A172 (cell line): ENCODE measurements around the gene FNDC11. TPM values are rescaled to one million over a fixed set of nuclear protein-coding genes. Genes with fewer than 3 reads are reported as not detected.
"Not testable (repeated sequence)": the region's sequence is repeated elsewhere in the genome, so short reads cannot be mapped to it uniquely, and the experiment has no call there.

ENCODE experiments used
- DNase-seq: peaks from one replicate; pipeline ENCODE4 v3.0.0-alpha.2; 2015; ENCODE audit warnings: low spot score
- total RNA-seq: library from RNA; depleted of rRNA; stranded (reverse); fragments of >200 nt; shearing (Covaris generic); gene quantifications from 2 replicates; pipeline ENCODE4 v1.2.3, GENCODE V29; 2014

The FNDC11 gene
- total RNA-seq, 1 experiment from 2014 or later, result 1.8 TPM

DNA sequence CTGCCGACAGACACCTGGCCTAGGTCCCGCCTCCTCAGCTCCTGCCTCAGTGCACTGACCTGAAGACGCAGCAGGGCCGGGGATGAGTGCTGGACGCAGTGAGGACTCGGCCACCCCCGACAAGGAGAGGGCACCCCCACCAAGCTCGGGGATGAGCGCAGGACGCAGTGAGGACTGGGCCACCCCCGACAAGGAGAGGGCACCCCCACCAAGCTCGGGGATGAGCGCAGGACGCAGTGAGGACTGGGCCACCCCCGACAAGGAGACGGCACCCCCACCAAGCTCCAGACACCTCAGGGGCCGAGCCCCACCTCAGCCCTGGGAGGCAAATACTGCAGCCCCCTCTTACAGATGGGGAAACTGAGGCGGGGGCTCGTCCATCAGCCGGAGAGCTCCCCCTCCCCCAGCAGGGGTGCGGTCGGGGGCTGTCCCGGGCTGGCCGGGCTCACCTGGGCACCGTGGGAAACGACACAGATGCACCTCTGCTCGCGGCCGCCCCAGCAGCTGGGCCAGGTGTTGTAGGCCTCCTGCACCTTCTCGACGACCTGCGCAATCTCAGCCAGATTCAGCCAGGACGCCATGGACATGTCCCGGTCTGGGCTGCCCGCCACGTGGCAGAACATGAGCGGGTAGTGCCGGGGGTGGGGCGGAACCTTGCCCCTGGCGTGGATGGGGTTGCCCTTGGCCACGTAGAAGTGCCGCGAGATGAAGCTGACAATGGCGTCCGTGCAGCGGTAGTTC is 12.6 kb downstream of the FNDC11 start:
- DNase-seq, result no peak

DNA sequence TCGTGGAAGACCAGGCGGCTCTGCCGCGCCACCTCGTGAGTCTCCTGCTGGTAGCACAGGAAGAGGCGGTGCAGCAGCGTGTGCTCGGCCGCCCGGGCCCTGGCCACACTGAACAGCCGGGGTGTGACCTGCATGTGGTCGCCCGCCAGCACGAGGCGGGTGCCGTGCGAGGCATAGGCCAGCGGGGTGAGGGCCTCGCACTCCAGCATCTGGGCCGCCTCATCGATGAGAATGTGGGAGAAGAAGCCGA is 13.1 kb downstream of the FNDC11 start:
- DNase-seq, result no peak

DNA sequence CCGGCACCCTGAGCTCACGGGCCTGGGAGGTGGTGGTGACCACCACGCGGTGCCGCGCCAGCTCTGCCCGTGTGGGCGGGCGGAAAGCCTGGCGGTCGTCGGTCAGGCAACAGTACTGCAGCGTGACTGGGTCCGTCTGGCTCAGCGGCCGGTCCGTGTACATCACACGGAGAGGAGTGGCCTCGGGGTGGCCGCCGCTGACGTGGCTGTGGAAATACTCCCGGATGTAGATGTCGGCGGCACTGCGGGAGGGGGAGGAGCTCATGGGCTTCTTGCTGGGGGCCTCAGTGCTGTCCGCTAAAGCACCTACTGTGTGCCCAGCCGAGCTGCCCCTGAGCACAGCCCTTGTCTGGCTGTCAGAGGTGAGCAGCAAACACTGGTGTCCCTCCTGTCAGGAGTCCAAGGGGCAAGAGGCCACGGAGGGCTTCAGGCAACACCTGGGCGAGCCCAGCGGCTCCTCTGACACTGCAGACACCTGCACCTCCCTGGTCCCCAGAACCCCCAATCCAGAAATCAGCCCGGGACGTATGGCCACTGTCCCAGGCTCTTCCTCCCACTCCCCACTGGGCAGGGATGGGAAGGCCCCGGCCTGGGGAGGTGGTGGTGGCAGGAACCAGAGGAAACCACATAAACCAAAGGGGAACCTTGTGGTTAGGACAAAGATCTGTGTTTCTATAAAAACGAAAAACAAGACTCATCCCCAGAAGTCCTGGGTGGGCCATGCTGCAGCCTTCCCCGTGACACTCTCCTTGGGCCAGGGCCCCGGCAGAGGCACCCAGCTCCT is 13.6 kb downstream of the FNDC11 start:
- peak; percentile 35 for DNase-seq

DNA sequence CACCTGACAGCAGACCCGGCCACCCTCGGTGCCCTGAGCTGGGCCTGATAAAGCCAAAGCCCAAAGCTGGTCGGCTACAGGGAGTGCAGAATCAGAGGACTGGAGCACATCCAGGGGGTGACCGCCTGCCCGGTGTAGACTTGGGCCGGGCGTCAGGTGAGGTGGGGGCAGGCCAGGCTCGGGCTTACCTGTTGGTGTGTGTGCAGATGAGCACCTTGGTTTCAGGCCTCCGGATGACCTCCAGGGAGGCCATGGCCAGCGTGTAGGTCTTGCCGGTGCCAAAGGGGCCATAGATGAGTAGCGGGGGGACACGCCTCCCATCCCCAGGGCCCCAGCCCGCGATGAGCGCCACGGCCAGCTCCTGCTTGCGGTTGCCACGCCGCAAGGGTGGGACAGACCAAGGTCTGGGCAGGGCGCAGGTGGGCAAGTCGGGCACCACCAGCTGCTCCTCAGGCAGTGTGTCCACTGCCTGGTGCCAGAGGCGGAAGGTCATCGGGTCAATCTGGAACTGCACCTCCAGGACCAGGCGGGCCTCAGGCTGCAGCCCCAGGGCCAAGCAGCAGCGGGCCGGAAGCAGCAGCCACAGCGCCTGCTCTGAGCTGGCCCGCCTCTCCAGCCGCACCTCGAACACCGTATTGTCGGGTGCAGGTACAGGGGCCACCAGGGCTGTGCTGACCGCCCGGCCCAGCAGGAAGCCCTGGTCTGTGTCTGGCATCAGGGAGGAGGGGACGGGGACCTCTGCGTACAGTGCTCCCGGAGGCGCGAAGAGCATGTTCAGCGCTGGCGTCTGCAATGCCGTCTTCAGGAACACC is 14.4 kb downstream of the FNDC11 start:
- DNase-seq, result no peak

DNA sequence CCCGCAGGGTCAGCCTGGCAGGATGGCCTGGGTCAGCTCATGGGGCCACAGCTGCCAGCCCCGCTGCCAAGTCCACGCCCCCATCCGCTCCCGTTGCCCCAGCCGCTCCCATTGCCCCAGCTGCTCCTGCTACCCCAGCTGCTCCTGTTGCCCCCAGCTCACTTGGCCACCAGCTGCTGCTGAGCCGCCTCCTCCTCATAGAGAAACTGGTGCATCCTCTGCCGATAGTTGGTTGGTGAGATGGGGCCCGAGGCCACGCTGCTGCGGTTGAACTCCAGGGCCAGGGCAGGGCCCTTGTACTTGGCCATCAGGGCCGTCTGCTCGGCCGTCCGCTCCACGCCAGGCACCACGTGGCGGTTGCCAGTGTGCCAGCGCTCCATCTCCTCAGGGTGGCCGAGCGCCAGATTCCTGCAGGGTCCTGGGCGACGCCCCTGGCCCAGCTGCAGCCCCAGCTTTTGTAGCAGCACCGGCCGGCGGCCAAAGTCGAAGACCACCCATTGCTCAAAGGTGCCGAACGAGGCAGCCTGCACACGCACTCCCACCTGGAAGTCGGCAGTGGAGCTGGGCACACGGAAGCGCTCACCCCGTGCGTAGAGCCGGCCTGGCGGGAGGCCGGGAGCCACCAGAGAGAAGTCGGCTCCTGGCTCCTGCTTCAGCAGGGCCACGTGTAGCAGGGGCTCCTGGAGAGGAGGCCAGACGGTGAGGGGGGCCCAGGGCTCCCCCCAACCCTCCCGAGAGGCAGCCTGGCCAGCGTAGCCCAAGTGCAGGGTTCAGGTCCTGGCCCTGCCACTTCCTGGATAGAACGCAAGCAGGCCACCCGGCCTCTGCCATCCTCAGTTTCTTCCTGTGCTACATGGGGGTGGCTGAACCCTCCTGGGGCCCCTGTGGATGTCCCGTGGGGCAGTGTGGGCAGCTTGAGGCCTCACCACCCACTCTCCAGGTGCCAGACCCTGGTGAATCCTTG is 15.3 kb downstream of the FNDC11 start:
- no peak for DNase-seq

DNA sequence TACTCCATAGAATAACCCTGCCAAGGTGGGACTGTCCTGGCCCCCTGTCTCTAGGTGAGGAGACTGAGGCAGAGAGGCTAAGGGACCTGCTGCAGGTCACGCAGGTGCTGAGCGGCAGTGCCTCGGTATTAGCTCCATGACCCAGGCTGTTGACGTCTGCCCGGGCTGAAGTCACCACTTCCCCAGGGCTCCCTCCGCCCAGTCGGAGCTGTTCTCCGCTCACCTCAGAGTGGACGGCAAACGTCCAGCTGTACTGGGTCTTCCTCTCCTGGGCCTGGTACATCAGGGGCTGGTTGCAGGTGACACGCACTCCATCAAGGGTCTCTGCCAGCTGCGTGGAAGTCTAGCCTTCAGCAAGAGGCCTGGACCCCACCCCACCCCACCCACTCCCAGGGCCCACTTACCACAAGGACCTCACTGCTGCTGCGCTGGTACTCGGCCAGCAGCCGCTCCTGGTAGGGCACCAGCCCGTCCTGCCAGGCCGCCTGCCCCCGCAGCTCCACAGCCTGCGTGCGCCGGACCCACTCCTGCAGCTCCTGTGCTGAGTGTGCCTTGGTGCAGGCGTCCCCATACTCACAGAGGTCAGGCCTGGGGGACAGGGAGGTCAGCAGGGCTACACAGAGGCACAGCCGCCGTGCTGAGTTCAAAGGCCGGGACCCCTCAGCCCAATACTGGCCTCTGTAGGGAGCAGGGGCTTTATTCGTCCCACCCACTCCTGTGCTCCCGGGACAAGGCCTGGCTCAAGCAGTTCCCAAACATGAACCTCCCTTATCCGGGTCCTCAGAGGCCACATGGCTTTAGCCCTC is 16.5 kb downstream of the FNDC11 start:
- DNase-seq, result no peak

DNA sequence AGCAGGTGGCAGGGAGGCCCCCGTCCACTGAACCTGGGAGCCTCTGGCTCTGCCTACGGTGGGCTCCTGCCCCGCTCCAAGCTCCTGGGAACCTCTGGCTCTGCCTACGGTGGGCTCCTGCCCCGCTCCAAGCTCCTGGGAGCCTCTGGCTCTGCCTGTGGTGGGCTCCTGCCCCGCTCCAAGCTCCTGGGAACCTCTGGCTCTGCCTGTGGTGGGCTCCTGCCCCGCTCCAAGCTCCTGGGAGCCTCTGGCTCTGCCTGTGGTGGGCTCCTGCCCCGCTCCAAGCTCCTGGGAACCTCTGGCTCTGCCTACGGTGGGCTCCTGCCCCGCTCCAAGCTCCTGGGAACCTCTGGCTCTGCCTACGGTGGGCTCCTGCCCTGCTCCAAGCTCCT is 17.1 kb downstream of the FNDC11 start:
- DNase-seq, result not testable (repeated sequence)

DNA sequence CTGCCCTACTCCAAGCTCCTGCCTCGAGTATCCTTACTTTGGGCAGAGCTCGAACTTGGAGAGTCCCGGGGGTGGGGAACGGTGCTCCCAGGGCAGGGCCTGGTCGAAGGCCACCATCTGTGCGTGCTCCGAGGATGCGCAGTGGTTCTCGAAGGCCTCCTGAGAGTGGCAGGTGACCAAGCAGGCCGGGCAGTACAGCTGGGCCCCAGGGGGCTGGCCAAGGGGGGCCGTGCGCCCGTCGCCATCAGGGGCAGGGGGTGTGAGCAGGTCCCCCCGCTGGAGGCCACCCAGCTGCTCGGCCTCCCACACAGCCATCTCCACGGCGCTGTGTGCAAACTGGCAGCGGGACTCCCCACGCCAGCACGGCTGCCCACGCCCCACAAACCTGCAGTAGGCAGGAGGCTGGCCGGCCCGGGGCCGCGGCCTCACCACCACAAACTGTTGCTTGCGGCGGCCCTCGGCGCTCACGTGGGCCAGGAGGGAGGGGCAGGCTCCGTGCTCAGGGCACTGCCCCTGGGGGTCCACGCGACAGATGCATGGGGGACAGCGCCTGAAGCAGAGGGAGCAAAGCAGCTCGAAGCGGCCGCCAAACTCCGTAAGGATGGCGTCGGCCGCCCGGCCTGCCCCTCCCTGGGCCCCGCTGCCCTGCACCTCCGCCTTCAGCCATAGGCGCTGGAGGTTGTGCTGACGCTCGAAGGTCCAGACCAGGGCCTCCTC is 18.3 kb downstream of the FNDC11 start:
- no peak for DNase-seq

DNA sequence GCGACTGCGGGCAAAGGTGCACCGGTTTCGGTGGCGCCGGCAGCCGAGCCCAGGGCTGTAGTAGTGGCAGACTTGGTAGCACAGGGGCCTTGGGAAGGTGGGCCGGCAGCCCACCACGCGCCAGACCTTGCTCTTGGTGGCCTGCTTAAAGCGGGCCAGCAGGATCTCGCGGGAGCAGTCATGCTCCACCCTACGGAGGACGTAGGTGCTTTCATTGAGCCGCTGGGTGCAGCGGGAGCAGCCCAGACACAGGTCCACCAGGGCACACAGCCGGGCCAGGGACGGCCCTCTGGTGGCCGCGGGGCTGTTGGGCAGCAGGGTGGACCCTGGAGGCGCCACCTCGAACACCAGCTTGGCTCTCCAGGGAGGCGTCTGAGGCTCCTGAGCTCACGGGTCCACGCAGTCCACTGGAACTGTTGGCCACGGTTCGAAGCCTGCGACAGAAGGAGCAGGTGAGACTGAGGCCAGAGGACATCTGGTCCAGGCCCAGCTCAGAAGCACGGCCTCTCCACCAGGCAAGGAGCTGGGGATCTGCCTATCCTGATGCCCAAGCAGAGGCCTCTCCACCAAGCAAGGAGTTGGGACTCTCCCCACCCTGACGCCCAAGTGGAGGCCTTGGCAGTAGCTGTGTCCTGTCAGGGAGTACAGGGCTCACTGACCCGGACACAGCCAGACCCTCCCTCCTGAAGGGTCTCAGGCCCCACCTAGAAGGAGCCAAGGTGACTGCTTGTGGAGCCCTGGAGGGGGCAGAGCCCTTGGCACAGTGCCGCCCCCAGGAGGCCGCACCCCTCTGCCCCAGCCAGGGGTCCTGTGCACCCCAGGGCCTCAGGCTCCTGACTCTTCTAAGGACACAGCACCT is 19.1 kb downstream of the FNDC11 start:
- DNase-seq, result no peak

DNA sequence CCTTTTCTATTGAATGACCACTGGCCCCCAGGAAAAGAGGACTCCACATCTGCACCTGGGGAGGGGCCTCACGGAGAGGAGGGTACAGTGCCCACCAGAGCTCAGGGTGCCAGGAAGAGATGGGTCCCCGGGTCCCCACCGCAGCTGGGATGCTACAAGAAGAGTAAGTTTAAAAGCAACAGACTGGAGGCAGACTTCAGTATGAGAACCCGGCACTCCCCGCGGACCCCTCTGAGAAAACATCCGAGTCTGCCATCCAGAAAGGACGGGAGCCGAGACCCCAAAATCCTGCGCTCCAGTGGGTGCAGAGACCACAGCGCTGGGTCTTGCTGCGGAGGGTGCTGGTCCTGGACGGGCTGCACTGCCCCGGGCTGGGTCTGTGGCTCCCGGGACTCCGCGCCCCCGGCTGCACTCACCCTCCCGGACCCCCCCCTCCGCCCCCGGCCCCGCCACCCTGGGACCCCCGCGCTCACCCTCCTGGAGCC is 19.7 kb downstream of the FNDC11 start:
- DNase-seq, result no peak

DNA sequence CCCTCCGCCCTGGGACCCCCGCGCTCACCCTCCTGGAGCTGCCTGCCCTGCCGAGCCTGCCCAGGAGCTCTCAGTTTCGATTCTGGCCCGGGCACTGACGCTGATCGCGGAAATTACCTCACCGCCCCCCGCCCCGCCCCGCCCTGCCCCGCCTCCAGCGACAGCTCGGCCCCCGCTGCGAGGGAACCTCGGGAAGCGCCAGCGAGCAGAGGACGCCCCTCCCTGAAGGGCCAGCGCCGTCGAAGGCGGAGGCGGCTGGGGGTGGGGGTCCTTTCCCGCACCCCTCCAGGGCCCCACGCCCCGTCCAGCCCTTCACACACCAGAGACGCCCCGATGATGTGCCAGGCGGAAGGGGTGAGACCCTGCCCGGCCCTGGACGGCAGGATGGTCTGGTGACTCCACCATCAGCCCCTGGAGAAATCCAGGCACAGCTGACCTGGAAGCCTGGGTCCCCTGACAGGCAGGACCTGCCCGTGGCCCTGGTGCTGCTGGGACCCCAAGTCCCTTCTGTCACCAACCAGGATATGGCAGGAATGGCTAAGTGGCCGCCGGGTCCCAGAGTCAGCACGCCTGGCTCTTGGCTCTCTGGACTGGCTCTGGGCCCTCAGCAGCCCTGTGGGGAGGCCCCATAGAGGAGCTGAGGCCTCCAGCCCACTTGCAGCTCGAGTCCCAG is 20.3 kb downstream of the FNDC11 start, which contains the start of gene HELZ2:
HELZ2 (minus strand) TSS at position 84 of the 673 bp plus-strand sequence. CDS start 1,854 bp downstream, outside the sequence.
- peak; percentile 63 for DNase-seq

DNA sequence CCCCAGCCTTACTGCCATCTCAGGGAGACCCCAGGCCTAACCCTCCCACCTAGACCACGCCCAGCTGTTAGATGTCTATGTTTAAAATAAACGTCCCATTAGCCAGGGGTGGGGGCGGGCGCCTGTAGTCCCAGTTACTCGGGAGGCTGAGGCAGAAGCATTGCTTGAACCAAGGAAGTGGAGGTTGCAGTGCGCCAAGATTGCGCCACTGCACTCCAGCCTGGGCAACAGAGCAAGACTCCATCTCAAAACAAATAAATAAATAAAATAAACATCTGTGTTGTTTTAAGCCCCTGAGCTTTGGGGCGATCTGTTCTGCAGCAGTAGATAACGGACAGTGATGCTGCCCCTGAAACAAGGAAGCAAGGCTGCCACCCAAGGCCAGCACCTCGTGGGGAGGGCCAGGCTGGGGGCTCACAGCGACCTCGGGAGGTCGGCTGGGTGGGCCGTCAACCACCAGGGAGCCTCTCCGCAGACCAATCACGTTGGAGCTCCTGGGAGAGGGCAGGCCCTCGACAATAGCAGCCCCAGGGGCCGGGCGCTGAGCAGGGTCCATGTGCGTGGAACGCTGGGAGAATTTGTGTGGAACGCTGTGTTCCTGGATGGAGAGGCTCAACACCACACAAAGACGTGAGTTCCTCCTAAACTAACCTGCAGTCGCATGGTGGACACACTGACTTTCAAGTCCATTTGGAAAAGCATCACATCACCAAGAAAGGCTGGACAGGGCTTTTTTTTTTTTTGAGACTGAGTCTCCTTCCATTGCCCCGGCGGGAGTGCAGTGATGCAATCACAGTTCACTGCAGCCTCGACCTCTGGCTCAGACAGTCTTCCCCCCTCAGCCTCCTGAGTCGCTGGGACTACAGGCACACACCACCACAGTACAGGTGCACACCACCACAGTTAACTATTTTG is 21.1 kb downstream of the FNDC11 start:
- DNase-seq, result no peak

DNA sequence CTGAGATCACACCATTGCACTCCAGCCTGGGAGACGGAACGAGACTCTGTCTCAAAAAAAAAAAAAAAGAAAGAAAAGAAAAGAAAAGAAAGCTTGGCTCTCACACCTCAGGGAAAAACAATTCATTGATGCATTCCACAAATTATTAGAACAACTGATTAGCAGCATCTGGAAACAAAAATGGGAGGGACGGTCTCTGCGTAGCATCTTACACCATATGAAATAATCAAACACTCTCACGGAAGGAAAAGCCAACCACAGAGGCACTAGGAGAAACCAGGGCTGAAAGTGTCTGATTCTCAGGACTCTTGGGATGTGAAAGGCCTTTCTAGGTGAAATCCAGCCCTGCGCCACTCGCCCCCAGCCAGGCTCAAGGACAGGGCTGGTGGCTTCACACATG is 22.4 kb downstream of the FNDC11 start:
- DNase-seq, result no peak

DNA sequence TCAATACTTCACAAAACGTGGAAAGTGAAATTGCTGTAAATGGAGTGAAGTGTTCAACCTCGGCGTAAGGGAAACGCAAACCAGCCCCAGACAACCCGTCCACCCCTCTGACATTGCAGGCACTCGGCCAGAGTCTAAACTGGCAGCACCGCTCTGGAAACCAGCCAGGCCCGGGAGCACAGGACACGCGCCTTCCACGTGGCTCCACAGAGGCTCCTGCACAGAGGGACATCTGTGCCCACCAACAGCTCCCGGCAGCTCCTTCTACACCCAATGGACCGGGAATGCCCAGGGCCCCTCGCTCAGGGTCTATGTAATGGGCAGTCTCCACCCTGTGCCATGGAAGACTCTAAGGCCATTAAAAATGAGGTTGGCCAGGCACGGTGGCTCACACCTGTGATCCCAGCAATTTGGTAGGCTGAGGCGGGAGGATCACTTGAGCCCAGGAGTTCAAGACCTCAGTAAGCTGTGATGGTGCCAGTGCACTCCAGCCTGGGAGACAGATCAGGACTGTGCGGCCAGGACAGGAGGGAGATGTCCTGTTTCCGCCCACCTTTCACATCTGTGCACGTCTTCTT is 23.4 kb downstream of the FNDC11 start:
- no peak for DNase-seq

DNA sequence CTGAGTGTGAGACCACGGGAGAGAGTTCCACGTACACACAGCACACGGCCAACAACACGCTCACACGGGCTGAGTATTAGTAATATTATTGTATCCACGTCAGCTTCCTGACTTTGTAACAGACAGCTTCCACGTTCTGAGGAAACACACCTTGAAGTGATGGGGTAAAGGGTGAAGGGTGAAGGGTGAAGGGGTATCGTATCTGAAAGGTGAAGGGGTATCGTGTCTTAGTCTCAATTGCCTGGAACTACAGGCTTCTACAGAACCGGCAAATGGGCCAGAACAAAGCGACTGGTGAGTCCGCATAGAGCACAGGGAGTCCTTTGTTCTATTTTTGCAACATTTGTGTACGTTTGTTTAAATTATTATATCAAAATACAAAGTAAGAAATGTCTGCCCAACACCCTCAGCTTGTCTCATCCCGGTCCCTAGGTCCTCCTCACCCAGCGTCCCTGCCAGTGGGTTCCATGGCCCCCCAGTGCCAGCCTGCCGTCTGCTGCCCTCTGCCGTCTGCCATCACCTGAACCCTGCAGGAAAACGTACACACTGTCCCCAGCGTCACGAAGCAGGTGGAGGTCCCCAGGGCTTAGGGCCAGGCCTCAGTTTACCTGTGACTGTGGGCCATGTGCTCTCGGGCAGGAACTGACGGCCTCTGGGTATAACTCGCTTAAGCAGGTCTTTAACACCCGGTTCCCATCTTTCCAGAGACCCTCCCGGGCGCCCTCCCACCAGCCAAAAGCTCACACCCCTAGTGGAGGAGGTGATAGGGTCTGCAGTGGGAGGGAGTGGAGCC is 24.5 kb downstream of the FNDC11 start:
- DNase-seq, result no peak
